ENCODE data around the gene EFCAB6. TPM values are rescaled to one million over a fixed set of nuclear protein-coding genes. Genes with fewer than 3 reads are reported as not detected.

Gene EFCAB6
- total and polyA plus RNA-seq, 2 of the 13 experiments (the other 11 are each of a cell fraction or from before 2014, with no cell fraction given), result not detected

DNA sequence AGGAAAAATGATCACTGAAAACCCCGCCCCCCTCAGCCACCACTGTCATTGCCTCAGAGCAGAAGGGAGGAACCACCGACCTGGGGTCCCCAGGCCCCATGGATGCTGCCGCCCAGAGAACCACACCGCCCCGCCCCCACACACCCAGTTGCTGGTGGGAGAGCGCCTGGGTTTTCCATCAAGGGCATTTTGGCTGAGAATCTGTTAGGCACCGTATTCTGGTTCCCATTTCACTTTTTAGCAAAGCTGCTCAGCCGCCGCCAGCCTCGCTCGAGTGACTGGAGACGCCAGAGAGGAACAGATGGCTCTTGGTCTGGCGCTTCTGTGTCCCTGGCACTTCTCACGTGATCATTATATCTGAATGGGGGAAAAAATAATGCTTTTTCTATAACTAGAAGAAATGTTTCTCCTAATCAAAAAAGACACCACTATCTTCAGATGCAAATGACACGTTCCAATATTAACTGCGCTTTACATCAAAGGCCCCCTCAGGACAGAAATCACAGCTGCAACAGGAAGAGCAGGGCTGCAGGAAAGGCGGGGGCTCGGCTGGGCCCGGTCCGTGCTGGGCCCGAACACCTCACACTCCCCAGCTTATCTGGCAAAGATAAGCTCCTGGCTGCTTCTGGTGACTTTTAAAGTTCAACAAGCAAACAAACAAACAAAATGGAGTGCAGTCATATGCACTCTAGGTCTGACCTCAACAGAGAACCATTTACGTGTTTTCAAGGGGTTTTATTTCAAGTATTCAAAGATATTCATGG is 250.5 kb downstream of the EFCAB6 start (continued):
- TF ChIP-seq, protein P1, sequence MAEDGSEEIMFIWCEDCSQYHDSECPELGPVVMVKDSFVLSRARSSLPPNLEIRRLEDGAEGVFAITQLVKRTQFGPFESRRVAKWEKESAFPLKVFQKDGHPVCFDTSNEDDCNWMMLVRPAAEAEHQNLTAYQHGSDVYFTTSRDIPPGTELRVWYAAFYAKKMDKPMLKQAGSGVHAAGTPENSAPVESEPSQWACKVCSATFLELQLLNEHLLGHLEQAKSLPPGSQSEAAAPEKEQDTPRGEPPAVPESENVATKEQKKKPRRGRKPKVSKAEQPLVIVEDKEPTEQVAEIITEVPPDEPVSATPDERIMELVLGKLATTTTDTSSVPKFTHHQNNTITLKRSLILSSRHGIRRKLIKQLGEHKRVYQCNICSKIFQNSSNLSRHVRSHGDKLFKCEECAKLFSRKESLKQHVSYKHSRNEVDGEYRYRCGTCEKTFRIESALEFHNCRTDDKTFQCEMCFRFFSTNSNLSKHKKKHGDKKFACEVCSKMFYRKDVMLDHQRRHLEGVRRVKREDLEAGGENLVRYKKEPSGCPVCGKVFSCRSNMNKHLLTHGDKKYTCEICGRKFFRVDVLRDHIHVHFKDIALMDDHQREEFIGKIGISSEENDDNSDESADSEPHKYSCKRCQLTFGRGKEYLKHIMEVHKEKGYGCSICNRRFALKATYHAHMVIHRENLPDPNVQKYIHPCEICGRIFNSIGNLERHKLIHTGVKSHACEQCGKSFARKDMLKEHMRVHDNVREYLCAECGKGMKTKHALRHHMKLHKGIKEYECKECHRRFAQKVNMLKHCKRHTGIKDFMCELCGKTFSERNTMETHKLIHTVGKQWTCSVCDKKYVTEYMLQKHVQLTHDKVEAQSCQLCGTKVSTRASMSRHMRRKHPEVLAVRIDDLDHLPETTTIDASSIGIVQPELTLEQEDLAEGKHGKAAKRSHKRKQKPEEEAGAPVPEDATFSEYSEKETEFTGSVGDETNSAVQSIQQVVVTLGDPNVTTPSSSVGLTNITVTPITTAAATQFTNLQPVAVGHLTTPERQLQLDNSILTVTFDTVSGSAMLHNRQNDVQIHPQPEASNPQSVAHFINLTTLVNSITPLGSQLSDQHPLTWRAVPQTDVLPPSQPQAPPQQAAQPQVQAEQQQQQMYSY (CRISPR knock-in tag; IDR thresholded peaks at IDR 0.05), result no peak
- TF ChIP-seq AHR (CRISPR knock-in tag; IDR thresholded peaks at IDR 0.05), result no peak
- TF ChIP-seq NFE2L2 (IDR thresholded peaks at IDR 0.05; ENCODE audit: low read length), result no peak
- TF ChIP-seq, protein P2, sequence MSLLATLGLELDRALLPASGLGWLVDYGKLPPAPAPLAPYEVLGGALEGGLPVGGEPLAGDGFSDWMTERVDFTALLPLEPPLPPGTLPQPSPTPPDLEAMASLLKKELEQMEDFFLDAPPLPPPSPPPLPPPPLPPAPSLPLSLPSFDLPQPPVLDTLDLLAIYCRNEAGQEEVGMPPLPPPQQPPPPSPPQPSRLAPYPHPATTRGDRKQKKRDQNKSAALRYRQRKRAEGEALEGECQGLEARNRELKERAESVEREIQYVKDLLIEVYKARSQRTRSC (CRISPR knock-in tag; IDR thresholded peaks at IDR 0.05; ENCODE audit: low read depth), result no peak
- no peak for TF ChIP-seq ZNF841 (CRISPR knock-in tag; IDR thresholded peaks at IDR 0.05; ENCODE audit: borderline replicate concordance)
- TF ChIP-seq ZNF720 (CRISPR knock-in tag; IDR thresholded peaks at IDR 0.05), result no peak
- TF ChIP-seq KMT2A (CRISPR knock-in tag; IDR thresholded peaks at IDR 0.05), result no peak
- no peak for TF ChIP-seq ZNF205 (CRISPR knock-in tag; IDR thresholded peaks at IDR 0.05)

DNA sequence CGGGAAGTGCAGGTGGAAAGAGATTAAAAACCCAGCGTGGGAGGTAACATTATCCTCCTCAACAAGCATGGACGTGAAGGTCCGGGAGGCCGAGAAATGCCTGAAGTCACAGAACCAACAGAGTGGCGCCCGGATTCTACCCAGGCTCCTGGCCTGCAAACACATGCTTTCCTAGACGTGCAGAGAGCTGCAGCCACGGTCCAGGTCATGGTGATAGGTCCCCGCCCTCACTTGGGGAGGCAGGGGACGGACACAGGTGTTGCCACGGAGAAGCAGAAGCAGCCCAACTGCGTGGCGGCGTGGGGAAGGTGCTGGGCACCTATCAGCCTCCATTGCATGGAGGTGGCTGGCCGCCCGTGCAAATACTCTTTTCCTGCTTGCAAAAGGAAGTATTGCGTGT is 251.5 kb downstream of the EFCAB6 start:
- Histone ChIP-seq H2AFZ (ENCODE audit: low read length) (no peak overlapping the region), H3K27me3 (ENCODE audit: control insufficient read depth in 1 of 2, insufficient read depth in 2 of 2, low read length in 2 of 2) (no peaks in the 10 kb centered on the region), H3K27ac (ENCODE audit: extremely low read length, insufficient read depth, low read length) (no peak overlapping the region), H4K20me1 (ENCODE audit: insufficient read depth, low read length) (no peaks in the 10 kb centered on the region), H3K36me3 (replicated peaks in 1 of 2; ENCODE audit: control insufficient read depth in 1 of 2, insufficient read depth in 2 of 2, low read length in 2 of 2) (no peaks in the 10 kb centered on the region), H3K79me2 (ENCODE audit: insufficient read depth, low read length) (no peaks in the 10 kb centered on the region), H3K4me2 (ENCODE audit: low read depth, low read length) (no peak overlapping the region), H3K9ac (ENCODE audit: insufficient read depth, low read depth, low read length) (no peak overlapping the region), H3K4me1 (ENCODE audit: insufficient read depth, low read length) (no peaks in the 10 kb centered on the region), H3K4me3 (replicated peaks in 1 of 3; ENCODE audit: insufficient read depth in 1 of 3, low read depth in 2 of 3, low read length in 3 of 3) (no peak overlapping the region), H3K9me3 (ENCODE audit: low read length) (peaks cover 6% of the 10 kb centered on the region)
- DNase-seq (ENCODE audit: low spot score) (no peak), FAIRE-seq (no peak), ATAC-seq (no peak)
- POLR2A ChIA-PET, result no interaction called here
- CTCF ChIA-PET (ENCODE audit: low intra/inter-chr PET ratio, low total read pairs), result no interaction called here
- TF ChIP-seq FOXM1 (CRISPR knock-in tag; IDR thresholded peaks at IDR 0.05) (no peak), XRCC5 (optimal IDR thresholded peaks at IDR 0.05; ENCODE audit: low read length) (no peak), ZNF781 (CRISPR knock-in tag; IDR thresholded peaks at IDR 0.05; ENCODE audit: borderline replicate concordance, not compliant biosample characterization) (no peak), MATR3 (CRISPR knock-in tag; IDR thresholded peaks at IDR 0.05) (no peak), SP140L (CRISPR knock-in tag; IDR thresholded peaks at IDR 0.05; ENCODE audit: borderline replicate concordance) (no peak), ZNF577 (CRISPR knock-in tag; IDR thresholded peaks at IDR 0.05; ENCODE audit: borderline replicate concordance, low read depth) (no peak)
- TF ChIP-seq, protein P3, sequence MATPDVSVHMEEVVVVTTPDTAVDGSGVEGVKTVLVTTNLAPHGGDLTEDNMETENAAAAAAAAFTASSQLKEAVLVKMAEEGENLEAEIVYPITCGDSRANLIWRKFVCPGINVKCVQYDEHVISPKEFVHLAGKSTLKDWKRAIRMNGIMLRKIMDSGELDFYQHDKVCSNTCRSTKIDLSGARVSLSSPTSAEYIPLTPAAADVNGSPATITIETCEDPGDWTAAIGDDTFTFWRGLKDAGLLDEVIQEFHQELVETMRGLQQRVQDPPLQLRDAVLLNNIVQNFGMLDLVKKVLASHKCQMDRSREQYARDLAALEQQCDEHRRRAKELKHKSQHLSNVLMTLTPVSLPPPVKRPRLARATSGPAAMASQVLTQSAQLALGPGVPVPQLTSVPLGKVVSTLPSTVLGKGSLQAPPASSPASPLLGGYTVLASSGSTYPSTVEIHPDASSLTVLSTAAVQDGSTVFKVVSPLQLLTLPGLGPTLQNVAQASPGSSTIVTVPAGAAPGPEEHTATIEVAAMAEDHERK (CRISPR knock-in tag; IDR thresholded peaks at IDR 0.05; ENCODE audit: low read depth), result no peak
- in situ Hi-C loops (cut with HindIII; ENCODE audit: extremely low pct_ligation_motif_present, low pct_unique_long_range_greater_than_20kb), result no loop called here
- BruUV-seq (replicated peaks), result no TSS peak
- intact Hi-C loops (cut with micrococcal nuclease; ENCODE audit: unreplicated experiment), result no loop called here
- 59% methylated on average over 15 of the region's 18 CpGs for WGBS (ENCODE audit: low lambda C conversion rate)

Measured in HepG2 (cell line).